HG03460 (cell line): ENCODE results near the gene SPC24.
A peak's percentile ranks its signal among the peaks of the same experiment; 100 is the strongest.
"Not testable (repeated sequence)": the region's sequence is repeated elsewhere in the genome, so short reads cannot be mapped to it uniquely, and the experiment has no call there.

Experiments
- ATAC-seq: cut with Tn5 transposase; IDR thresholded peaks from one replicate; pipeline ENCODE4 v1.9.1; 2021; ENCODE audit not compliant: unreplicated experiment

SPC24 gene

DNA sequence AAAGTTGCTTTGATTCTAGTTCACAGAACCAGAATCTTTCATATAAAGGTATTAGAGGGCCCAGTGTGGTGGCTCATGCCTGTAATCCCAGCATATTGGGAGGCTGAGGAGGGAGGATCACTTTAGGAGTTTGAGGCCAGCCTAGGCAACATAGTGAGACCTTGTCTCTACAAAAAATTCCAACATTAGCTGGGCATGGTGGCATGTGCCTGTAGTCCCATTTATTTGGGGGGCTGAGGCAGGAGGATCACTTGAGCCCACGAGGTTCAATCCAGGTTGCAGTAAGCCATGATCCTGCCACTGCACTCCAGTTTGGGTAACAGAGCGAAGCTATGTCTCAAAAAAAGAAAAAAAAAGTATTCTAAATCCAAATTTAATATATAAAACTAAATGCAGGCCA is 57.3 kb downstream of the SPC24 start:
- ATAC-seq: no peak

- ATAC-seq: not testable (repeated sequence)
These were observed 58.2 kb downstream of the SPC24 start for GRCh38 chr19:11097367-11097766.

GRCh38 chr19:11096210-11096841 is 59.3 kb downstream of the SPC24 start:
- peak; percentile 43 for ATAC-seq
